GM23338 (cell line): ENCODE data around the gene ATAD2B. TPM values are rescaled to one million over a fixed set of nuclear protein-coding genes. Genes with fewer than 3 reads are reported as not detected.

ENCODE experiments used
- ATAC-seq: fragments of 200-7000 bp; cut with Tn5 transposase; 3 replicates; pipeline ENCODE4 v1.9.1; 2020
- DNase-seq: peaks from one replicate; pipeline ENCODE4 v3.0.0-alpha.2; 2015; ENCODE audit warnings: low spot score
- H2AFZ ChIP-seq: fragments of 200-600 bp; sonication (generic); 2 replicates; pipeline ENCODE4 v1.8.0; 2016; ENCODE audit warnings: antibody characterized with exemption, mild to moderate bottlenecking, moderate library complexity
- H3F3A ChIP-seq: fragments of 200-600 bp; sonication (generic); replicated peaks from 2 replicates; pipeline ENCODE4 v1.8.0; 2017; ENCODE audit warnings: antibody characterized with exemption, mixed run types, low read depth
- H3K27ac ChIP-seq: fragments of 200-600 bp; sonication (generic); 2 replicates; pipeline ENCODE4 v1.6.1; 2016; ENCODE audit warnings: low read depth
- H3K27me3 ChIP-seq: fragments of 200-600 bp; sonication (generic); 2 replicates; pipeline ENCODE4 v1.8.0; 2016; ENCODE audit warnings: mild to moderate bottlenecking, mixed run types, moderate library complexity; ENCODE audit not compliant: insufficient read depth
- H3K36me3 ChIP-seq: fragments of 200-600 bp; sonication (generic); 2 replicates; pipeline ENCODE4 v1.8.0; 2016; ENCODE audit warnings: mild to moderate bottlenecking; ENCODE audit not compliant: insufficient read depth
- H3K4me1 ChIP-seq: fragments of 200-600 bp; sonication (generic); 2 replicates; pipeline ENCODE4 v1.8.0; 2016; ENCODE audit warnings: mild to moderate bottlenecking, moderate library complexity; ENCODE audit not compliant: insufficient read depth
- H3K4me2 ChIP-seq: fragments of 200-600 bp; sonication (generic); 2 replicates; pipeline ENCODE4 v1.7.1; 2017; ENCODE audit warnings: mixed run types
- H3K4me3 ChIP-seq: fragments of 200-600 bp; sonication (generic); 2 replicates; pipeline ENCODE4 v1.6.1; 2016; ENCODE audit warnings: mixed run types
- H3K79me2 ChIP-seq: fragments of 200-600 bp; sonication (generic); replicated peaks from 2 replicates; pipeline ENCODE4 v1.8.0; 2017; ENCODE audit warnings: mild to moderate bottlenecking; ENCODE audit not compliant: insufficient read depth
- H3K9me2 ChIP-seq: fragments of 200-600 bp; sonication (generic); 2 replicates; pipeline ENCODE4 v1.8.0; 2017; ENCODE audit not compliant: insufficient read depth
- H4K20me1 ChIP-seq: fragments of 200-600 bp; sonication (generic); replicated peaks from 2 replicates; pipeline ENCODE4 v1.8.0; 2017; ENCODE audit warnings: mild to moderate bottlenecking; ENCODE audit not compliant: insufficient read depth
- H3K27ac Mint-ChIP-seq: 2 replicates; pipeline ENCODE4 v1.8.0; 2020; ENCODE audit warnings: inconsistent platforms, mild to moderate bottlenecking, moderate library complexity, mixed read lengths
- H3K27me3 Mint-ChIP-seq: 3 replicates; pipeline ENCODE4 v1.8.0; 2022; ENCODE audit warnings: low read depth, mild to moderate bottlenecking, moderate library complexity, mixed read lengths, inconsistent platforms; ENCODE audit not compliant: insufficient read depth, poor library complexity
- H3K36me3 Mint-ChIP-seq: 3 replicates; pipeline ENCODE4 v1.8.0; 2021; ENCODE audit warnings: low read depth, mild to moderate bottlenecking, inconsistent platforms, moderate library complexity, mixed read lengths
- H3K4me1 Mint-ChIP-seq: 3 replicates; pipeline ENCODE4 v1.8.0; 2020; ENCODE audit warnings: mild to moderate bottlenecking, inconsistent platforms, mixed read lengths
- H3K4me3 Mint-ChIP-seq: 3 replicates; pipeline ENCODE4 v1.8.0; 2021; ENCODE audit warnings: moderate library complexity, mild to moderate bottlenecking, inconsistent platforms, mixed read lengths
- H3K9me3 Mint-ChIP-seq: 3 replicates; pipeline ENCODE4 v1.8.0; 2020; ENCODE audit warnings: moderate library complexity, mild to moderate bottlenecking, inconsistent platforms, mixed read lengths
- CREB1 ChIP-seq: fragments of 250-450 bp; sonication (Bioruptor Pico); IDR thresholded peaks from 2 replicates; pipeline ENCODE4 v1.5.0; 2020; ENCODE audit warnings: low read depth, mild to moderate bottlenecking, moderate library complexity
- EZH2 ChIP-seq: fragments of 200-600 bp; sonication (generic); IDR thresholded peaks from one replicate; pipeline ENCODE4 v1.8.0; 2017; ENCODE audit warnings: antibody characterized with exemption, mild to moderate bottlenecking, low read depth; ENCODE audit not compliant: unreplicated experiment
- EZH2phosphoT487 ChIP-seq: fragments of 200-600 bp; sonication (generic); IDR thresholded peaks from one replicate; pipeline ENCODE4 v1.8.1; 2018; ENCODE audit warnings: antibody characterized with exemption; ENCODE audit not compliant: unreplicated experiment
- JUNB ChIP-seq: IDR thresholded peaks from one replicate; pipeline ENCODE4 v1.6.1; 2016; ENCODE audit warnings: antibody characterized with exemption; ENCODE audit not compliant: unreplicated experiment
- NANOG ChIP-seq: IDR thresholded peaks from 2 replicates; pipeline ENCODE4 v1.6.1; 2016; ENCODE audit warnings: antibody characterized with exemption, borderline replicate concordance
- STAT1 ChIP-seq: IDR thresholded peaks from one replicate; pipeline ENCODE4 v1.6.1; 2016; ENCODE audit warnings: antibody characterized with exemption; ENCODE audit not compliant: unreplicated experiment
- polyA plus RNA-seq: library from polyadenylated mRNA; unstranded; fragments of >200 nt; fragmentation: Nextera tagmentation; extraction: Ambion mirVana; gene quantifications from 2 replicates; pipeline ENCODE4 v1.2.1, GENCODE V29; 2016
- total RNA-seq: library from RNA; depleted of rRNA; stranded (reverse); fragments of >200 nt; shearing (Covaris generic); gene quantifications from 2 replicates; pipeline ENCODE4 v1.2.3, GENCODE V29; 2014
- TF ChIP-seq, protein P1 (sequence below): fragments of 250-450 bp; sonication (Bioruptor Pico); IDR thresholded peaks from 2 replicates; pipeline ENCODE4 v1.5.0; 2020; ENCODE audit warnings: mild to moderate bottlenecking, moderate library complexity
- TF ChIP-seq, protein P2 (sequence below): IDR thresholded peaks from one replicate; pipeline ENCODE4 v1.6.1; 2018; ENCODE audit warnings: antibody characterized with exemption; ENCODE audit not compliant: unreplicated experiment

The ATAD2B gene
- total and polyA plus RNA-seq, 2 experiments from 2014 or later: 12.4 to 19.3 TPM

DNA sequence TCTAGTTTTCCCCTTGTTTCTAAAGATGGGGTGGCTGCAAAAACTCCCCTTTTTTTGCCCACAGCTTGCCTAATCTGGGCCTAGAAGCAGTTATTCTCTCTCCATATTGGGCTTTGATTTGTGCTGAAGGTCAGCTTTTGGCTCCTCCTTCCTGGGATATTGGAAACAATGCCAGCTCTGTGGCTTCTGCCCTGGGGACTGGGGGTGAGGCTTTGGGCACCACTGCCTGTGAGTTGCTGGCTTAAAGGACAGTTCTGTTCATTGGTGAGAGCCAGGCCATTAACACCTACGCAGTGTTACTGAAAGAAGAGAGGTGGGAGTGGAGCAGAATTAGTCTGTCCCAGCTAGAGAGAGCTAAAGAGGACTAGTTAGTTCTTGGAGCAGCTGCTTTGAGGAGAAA is 17.6 kb upstream of the ATAD2B start (continued):
- TF ChIP-seq, protein P1, sequence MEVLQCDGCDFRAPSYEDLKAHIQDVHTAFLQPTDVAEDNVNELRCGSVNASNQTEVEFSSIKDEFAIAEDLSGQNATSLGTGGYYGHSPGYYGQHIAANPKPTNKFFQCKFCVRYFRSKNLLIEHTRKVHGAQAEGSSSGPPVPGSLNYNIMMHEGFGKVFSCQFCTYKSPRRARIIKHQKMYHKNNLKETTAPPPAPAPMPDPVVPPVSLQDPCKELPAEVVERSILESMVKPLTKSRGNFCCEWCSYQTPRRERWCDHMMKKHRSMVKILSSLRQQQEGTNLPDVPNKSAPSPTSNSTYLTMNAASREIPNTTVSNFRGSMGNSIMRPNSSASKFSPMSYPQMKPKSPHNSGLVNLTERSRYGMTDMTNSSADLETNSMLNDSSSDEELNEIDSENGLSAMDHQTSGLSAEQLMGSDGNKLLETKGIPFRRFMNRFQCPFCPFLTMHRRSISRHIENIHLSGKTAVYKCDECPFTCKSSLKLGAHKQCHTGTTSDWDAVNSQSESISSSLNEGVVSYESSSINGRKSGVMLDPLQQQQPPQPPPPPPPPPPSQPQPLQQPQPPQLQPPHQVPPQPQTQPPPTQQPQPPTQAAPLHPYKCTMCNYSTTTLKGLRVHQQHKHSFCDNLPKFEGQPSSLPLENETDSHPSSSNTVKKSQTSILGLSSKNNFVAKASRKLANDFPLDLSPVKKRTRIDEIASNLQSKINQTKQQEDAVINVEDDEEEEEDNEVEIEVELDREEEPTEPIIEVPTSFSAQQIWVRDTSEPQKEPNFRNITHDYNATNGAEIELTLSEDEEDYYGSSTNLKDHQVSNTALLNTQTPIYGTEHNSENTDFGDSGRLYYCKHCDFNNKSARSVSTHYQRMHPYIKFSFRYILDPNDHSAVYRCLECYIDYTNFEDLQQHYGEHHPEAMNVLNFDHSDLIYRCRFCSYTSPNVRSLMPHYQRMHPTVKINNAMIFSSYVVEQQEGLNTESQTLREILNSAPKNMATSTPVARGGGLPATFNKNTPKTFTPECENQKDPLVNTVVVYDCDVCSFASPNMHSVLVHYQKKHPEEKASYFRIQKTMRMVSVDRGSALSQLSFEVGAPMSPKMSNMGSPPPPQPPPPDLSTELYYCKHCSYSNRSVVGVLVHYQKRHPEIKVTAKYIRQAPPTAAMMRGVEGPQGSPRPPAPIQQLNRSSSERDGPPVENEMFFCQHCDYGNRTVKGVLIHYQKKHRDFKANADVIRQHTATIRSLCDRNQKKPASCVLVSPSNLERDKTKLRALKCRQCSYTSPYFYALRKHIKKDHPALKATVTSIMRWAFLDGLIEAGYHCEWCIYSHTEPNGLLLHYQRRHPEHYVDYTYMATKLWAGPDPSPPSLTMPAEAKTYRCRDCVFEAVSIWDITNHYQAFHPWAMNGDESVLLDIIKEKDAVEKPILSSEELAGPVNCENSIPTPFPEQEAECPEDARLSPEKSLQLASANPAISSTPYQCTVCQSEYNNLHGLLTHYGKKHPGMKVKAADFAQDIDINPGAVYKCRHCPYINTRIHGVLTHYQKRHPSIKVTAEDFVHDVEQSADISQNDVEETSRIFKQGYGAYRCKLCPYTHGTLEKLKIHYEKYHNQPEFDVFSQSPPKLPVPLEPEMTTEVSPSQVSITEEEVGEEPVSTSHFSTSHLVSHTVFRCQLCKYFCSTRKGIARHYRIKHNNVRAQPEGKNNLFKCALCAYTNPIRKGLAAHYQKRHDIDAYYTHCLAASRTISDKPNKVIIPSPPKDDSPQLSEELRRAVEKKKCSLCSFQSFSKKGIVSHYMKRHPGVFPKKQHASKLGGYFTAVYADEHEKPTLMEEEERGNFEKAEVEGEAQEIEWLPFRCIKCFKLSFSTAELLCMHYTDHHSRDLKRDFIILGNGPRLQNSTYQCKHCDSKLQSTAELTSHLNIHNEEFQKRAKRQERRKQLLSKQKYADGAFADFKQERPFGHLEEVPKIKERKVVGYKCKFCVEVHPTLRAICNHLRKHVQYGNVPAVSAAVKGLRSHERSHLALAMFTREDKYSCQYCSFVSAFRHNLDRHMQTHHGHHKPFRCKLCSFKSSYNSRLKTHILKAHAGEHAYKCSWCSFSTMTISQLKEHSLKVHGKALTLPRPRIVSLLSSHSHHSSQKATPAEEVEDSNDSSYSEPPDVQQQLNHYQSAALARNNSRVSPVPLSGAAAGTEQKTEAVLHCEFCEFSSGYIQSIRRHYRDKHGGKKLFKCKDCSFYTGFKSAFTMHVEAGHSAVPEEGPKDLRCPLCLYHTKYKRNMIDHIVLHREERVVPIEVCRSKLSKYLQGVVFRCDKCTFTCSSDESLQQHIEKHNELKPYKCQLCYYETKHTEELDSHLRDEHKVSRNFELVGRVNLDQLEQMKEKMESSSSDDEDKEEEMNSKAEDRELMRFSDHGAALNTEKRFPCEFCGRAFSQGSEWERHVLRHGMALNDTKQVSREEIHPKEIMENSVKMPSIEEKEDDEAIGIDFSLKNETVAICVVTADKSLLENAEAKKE (CRISPR knock-in tag): no peak
- TF ChIP-seq NANOG (no peak), EZH2phosphoT487 (no peak)

DNA sequence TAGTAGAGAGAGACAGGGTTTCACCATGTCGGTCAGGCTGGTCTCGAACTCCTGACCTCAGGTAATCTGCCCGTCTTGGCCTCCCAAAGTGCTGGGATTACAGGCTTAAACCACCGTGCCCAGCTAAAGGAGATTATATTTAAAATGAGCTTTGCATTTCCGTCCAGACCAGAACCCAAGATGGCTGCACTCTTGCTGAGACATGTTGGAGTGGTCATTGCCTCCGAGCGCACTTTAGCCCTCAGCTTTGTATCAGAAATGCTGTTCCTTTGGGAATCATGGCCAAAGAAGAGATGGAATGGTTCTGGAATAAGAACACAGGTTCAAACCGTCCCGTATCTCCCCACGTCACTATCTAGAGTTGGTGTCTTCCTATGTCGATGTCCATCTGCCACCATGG is 16.7 kb upstream of the ATAD2B start:
- Histone ChIP-seq H3K27ac (no peak overlapping the region), H3K9me2 (no peaks in the 10 kb centered on the region), H2AFZ (no peak overlapping the region), H3K79me2 (peaks cover 78% of the 10 kb centered on the region), H3F3A (peaks cover 9% of the 10 kb centered on the region; the same call in 1 of the 2 replicates), H3K4me1 (peaks cover 14% of the 10 kb centered on the region), H3K27me3 (no peaks in the 10 kb centered on the region; the same call in 1 of the 2 replicates), H3K36me3 (no peaks in the 10 kb centered on the region), H4K20me1 (peaks cover 3% of the 10 kb centered on the region), H3K4me2 (no peak overlapping the region), H3K4me3 (no peak overlapping the region)
- Mint-ChIP-seq H3K4me3 (no peak overlapping the region), H3K9me3 (no peaks in the 10 kb centered on the region; the same call in 2 of the 3 replicates), H3K36me3 (peaks cover 10% of the 10 kb centered on the region; the same call in 2 of the 3 replicates), H3K27me3 (peaks cover 11% of the 10 kb centered on the region), H3K27ac (no peak overlapping the region), H3K4me1 (peaks cover 27% of the 10 kb centered on the region)
- ATAC-seq (no peak), DNase-seq (no peak)
- TF ChIP-seq, protein P2, sequence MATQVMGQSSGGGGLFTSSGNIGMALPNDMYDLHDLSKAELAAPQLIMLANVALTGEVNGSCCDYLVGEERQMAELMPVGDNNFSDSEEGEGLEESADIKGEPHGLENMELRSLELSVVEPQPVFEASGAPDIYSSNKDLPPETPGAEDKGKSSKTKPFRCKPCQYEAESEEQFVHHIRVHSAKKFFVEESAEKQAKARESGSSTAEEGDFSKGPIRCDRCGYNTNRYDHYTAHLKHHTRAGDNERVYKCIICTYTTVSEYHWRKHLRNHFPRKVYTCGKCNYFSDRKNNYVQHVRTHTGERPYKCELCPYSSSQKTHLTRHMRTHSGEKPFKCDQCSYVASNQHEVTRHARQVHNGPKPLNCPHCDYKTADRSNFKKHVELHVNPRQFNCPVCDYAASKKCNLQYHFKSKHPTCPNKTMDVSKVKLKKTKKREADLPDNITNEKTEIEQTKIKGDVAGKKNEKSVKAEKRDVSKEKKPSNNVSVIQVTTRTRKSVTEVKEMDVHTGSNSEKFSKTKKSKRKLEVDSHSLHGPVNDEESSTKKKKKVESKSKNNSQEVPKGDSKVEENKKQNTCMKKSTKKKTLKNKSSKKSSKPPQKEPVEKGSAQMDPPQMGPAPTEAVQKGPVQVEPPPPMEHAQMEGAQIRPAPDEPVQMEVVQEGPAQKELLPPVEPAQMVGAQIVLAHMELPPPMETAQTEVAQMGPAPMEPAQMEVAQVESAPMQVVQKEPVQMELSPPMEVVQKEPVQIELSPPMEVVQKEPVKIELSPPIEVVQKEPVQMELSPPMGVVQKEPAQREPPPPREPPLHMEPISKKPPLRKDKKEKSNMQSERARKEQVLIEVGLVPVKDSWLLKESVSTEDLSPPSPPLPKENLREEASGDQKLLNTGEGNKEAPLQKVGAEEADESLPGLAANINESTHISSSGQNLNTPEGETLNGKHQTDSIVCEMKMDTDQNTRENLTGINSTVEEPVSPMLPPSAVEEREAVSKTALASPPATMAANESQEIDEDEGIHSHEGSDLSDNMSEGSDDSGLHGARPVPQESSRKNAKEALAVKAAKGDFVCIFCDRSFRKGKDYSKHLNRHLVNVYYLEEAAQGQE: no peak
- TF ChIP-seq EZH2 (no peak), EZH2phosphoT487 (no peak), CREB1 (CRISPR knock-in tag) (no peak), JUNB (no peak), STAT1 (no peak)
